GM12801 (cell line): ENCODE data around the gene PSMA6.

Experiments used
- TF ChIP-seq, protein P1 (sequence below): IDR thresholded peaks from one replicate; pipeline ENCODE4 v1.5.1; 2011; ENCODE audit warnings: control low read depth; ENCODE audit not compliant: insufficient read length; ENCODE audit errors: extremely low read depth

The PSMA6 gene

DNA sequence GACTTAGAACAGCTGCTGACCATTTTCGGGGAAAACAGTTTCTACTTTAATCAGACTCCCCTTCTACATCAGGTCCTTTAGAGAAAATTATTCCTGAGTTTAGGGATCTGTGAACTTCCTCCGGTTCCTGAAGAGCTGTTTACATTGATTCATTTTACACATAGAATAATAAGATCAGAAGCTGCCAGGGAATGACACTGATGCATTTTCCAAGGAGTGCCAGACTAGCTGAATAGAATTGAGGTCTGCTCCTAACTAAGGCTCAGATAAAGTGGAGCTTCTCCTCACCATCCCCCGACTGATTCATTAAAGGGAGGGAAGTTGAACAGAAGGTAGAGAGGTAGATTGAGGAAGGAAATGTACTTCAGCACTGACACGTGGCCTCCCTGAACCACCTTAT lies 41.9 kb upstream of the PSMA6 start:
- TF ChIP-seq, protein P1, sequence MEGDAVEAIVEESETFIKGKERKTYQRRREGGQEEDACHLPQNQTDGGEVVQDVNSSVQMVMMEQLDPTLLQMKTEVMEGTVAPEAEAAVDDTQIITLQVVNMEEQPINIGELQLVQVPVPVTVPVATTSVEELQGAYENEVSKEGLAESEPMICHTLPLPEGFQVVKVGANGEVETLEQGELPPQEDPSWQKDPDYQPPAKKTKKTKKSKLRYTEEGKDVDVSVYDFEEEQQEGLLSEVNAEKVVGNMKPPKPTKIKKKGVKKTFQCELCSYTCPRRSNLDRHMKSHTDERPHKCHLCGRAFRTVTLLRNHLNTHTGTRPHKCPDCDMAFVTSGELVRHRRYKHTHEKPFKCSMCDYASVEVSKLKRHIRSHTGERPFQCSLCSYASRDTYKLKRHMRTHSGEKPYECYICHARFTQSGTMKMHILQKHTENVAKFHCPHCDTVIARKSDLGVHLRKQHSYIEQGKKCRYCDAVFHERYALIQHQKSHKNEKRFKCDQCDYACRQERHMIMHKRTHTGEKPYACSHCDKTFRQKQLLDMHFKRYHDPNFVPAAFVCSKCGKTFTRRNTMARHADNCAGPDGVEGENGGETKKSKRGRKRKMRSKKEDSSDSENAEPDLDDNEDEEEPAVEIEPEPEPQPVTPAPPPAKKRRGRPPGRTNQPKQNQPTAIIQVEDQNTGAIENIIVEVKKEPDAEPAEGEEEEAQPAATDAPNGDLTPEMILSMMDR: no peak

DNA sequence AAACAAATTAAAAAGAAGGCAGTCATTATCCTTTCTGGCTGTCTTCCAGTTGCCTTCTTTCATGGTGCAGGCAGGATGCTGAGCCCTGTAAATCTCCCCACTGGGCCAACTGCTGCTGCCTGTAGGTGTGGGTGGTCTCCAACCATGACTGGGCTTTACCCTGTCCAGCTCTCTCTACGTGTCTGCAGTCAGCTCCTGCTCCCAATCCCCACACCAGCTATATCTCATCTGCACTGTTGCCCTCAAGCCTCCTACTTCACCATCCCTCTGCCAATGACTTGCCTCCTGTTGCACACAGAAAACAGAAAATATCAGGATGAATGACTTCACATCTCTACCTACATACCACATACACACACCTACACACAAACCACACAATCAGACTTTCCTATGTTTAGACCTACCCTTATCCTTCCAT lies 39.7 kb upstream of the PSMA6 start:
- TF ChIP-seq, protein P1: no peak

DNA sequence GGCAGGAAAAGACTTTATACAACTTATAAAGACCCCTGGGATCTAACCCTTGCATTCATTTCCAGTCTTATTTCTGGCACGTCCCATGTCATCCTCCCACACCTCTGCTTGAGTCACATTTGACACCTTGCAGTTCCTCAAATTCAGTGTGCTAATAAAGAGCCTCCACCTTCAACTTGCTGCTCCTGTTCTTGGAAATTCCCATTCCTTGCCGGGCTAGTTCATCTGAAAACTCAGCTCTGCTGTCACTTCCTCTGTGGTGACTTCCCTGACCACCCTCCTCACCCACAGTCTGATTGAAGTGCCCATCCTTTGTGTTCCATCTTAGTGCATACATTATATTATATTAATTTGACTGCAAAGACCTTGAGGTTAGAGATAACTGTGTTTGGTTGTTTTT lies 37.4 kb upstream of the PSMA6 start:
- TF ChIP-seq, protein P1: no peak

DNA sequence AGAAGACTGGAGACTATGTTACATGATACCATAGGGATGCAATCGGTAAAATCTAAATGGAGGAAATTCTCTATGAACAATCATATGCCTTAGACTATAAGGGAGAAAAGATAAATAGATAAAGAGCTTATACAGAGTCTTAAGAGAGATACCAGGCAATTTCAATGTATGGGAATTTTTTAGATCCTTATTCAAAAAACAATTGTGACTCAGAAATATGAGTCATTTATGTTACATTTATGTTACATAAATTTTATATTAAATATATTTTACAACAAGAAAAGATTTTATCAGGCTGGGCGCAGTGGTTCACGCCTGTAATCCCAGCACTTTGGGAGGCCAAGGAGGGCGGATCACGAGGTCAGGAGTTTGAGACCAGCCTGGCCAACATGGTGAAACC lies 36.5 kb upstream of the PSMA6 start:
- TF ChIP-seq, protein P1: no peak

DNA sequence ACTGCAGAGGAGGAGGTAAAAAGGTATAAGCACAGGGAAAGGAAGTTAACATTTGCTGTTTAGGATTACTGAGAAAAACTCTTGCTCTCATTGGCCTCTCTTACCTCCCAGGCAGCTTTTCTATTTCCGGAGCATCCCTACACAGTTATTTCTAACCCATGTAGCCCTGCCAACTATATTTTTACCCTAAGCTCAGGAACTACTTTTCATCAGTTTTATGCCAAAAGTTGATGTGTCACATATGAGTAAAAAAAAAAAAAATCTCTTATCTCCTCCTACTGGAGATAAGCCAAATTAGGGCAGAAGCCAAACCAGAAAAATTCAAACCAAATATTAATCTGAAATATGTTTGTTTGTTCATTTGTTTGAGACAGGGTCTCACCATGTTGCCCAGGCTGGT lies 34.4 kb upstream of the PSMA6 start:
- TF ChIP-seq, protein P1: no peak

DNA sequence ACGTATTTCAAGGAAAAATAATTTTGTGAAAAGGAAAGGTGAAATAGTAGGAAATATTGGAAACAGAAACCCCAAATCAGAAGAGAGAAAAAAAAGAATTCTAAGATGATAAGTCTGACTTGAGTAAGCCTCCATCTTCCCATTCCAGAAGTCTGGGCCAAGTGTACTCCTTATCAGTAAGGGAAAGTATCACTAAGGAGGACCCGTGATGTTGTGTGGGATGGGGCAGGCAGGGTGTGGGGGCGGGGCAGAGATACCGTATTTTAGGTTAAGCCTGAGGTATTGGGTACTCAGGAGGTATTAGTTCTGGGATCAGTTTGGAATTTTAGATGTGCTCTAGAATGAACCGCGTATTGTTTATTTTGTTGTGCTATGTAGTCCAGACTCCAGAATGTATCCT lies 33.8 kb upstream of the PSMA6 start:
- TF ChIP-seq, protein P1: no peak

DNA sequence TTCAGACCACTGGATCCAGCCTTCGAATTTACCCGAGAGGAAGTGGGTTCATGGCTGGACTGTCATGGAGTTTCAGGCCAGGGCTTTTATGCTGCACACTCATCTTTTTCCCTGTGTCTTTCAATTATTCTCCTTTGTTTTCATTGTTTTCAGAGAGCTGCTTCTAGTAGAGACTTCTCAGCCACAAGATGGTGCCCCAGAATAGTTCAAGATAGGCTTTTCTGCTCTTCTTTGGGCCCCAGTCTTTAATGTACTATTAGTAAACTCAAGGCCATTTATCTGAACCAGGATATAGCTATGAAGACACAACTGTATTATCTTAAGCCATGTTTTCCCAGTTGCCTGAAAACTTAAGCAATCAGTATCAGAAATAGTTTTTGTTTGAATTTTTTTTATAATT lies 30.4 kb upstream of the PSMA6 start:
- TF ChIP-seq, protein P1: no peak

DNA sequence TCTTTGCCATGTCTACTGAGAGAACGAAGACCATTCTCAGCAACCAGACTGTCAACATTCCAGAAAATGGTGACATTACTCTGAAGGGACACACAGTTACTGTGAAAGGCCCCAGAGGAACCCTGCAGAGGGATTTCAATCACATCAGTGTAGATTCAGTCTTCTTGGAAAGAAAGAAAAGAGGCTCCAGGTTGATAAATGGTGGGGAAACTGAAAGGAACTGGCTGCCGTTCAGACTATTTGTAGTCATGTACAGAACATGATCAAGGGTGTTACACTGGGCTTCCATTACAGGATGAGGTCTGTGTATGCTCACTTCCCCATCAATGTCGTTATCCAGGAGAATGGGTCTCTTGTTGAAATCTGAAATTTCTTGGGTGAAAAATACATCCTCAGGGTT lies 29.7 kb upstream of the PSMA6 start:
- TF ChIP-seq, protein P1: no peak
